ENCODE measurements around the gene UNC5A.

UNC5A gene

DNA sequence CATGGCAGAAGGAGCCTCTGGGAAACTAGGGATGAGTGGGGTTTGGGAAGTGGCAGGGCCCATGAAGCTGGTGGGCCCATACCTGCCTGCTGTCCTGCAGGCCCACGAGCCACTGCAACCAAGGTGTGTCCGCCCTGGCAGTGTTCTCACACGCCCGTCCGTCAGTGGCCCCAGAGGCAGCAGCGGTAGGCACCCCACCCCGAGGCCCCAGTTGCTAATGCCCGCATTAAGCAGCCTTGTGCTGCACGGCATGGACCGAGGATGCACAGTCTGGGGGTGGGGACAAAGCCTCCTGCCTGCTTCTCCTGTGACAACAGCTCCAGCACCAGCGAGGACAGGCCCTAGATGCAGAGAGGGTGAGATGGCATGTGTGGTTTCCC, 47.5 kb downstream of the UNC5A start:
- TF ChIP-seq, protein P1, sequence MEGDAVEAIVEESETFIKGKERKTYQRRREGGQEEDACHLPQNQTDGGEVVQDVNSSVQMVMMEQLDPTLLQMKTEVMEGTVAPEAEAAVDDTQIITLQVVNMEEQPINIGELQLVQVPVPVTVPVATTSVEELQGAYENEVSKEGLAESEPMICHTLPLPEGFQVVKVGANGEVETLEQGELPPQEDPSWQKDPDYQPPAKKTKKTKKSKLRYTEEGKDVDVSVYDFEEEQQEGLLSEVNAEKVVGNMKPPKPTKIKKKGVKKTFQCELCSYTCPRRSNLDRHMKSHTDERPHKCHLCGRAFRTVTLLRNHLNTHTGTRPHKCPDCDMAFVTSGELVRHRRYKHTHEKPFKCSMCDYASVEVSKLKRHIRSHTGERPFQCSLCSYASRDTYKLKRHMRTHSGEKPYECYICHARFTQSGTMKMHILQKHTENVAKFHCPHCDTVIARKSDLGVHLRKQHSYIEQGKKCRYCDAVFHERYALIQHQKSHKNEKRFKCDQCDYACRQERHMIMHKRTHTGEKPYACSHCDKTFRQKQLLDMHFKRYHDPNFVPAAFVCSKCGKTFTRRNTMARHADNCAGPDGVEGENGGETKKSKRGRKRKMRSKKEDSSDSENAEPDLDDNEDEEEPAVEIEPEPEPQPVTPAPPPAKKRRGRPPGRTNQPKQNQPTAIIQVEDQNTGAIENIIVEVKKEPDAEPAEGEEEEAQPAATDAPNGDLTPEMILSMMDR (IDR thresholded peaks at IDR 0.05; ENCODE audit: low read depth, low read length) = no peak
- H3K4me3 ChIP-seq (ENCODE audit: low read depth, low read length) = no peak overlapping the region
- in situ Hi-C loops (cut with HindIII; ENCODE audit: low sequenced_read_pairs) = no loop called here
- DNase-seq (ENCODE audit: low read depth, low spot score) = no peak

DNA sequence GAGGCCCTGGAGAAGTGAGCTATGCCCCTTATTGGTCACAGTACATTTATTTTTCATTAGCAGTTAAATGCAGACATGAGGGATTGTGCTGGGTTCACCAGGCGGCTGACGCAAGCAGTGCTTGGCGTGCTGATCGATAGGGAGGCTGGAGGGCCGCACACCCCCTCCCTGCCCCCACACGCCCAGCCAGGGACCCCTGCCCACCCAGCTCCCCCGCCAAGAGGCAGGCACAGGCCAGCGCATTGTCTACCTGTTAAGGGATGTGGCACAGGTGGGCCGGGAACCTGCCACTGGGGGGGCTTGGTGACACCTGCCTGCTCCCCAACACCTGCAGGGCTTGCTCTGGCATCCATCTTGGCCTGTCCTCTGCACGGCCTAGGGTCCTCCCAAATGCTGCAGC, 49.6 kb downstream of the UNC5A start:
- TF ChIP-seq, protein P1 (IDR thresholded peaks at IDR 0.05; ENCODE audit: low read depth, low read length) = no peak
- no peak overlapping the region for H3K4me3 ChIP-seq (ENCODE audit: low read depth, low read length)
- in situ Hi-C loops (cut with HindIII; ENCODE audit: low sequenced_read_pairs) = no loop called here
- no peak for DNase-seq (ENCODE audit: low read depth, low spot score)

DNA sequence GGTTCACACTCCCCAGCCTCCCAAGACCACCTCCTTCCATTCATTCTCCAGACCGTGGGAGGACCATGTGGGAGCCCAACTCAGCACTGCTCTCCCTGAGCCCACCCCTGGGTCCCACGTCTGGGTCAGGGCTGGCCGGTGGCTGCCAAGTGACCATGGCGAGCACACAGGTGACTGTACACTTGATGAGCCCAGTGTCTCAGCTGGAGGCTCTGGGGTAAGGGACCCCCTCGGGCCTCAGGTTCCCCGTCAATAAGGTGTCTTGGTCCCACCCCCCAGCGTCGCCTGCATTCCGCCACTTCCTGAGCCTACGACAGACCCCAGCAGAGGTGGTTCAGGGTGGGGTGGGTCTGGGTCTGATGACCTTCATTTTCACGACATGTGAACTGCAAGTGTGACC, 50.0 kb downstream of the UNC5A start:
- no peak for DNase-seq (ENCODE audit: low read depth, low spot score)
- in situ Hi-C loops (cut with HindIII; ENCODE audit: low sequenced_read_pairs) = no loop called here
- TF ChIP-seq, protein P1 (IDR thresholded peaks at IDR 0.05; ENCODE audit: low read depth, low read length) = no peak
- H3K4me3 ChIP-seq (ENCODE audit: low read depth, low read length) = no peak overlapping the region

DNA sequence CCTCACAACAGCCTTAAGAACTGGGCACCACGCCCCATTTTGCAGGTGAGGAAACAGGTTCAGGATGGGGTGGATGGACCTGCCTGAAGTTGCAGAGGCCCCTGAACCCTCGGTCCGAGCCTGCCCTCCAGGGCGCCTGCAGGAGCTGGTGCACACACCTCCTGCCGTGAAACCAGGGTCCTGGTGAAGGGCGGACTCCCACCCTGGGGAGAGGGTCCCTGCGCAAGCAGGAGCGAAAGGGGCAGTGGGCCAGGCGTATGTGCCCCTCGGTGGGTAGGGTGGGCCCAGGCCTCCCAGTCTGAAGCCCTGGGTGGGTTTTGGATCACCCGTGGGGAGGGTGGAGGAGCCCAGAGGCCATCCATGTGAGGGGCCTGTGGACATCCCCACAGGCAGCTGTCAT, 50.9 kb downstream of the UNC5A start:
- in situ Hi-C loops (cut with HindIII; ENCODE audit: low sequenced_read_pairs) = no loop called here
- TF ChIP-seq, protein P1 (IDR thresholded peaks at IDR 0.05; ENCODE audit: low read depth, low read length) = no peak

DNA sequence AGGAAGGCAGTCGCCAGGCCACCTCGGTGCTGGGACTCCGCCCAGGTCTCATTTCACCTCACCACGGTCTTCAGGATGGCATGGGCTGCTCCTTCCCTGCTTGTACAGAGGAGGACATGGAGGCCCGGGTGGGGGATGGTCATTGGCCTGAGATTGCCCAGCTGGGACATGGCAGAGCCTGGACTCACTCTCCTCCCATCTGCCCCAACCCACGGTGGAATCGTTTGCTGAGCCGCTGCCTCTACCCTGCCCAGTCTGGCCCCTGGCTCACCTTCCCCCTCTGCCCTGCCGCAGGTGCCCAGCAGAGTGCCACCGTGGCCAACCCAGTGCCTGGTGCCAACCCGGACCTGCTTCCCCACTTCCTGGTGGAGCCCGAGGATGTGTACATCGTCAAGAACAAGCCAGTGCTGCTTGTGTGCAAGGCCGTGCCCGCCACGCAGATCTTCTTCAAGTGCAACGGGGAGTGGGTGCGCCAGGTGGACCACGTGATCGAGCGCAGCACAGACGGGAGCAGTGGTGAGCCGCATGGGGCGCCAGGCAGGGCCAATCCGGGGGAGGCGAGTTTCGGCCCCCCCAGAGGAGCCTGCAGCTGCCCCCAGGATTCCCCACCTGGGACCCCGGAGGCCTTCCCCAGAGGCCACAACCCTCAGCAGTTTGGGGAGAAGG, 52.1 kb downstream of the UNC5A start:
- in situ Hi-C loops (cut with HindIII; ENCODE audit: low sequenced_read_pairs) = no loop called here
- no peak overlapping the region for H3K4me3 ChIP-seq (ENCODE audit: low read depth, low read length)
- DNase-seq (ENCODE audit: low read depth, low spot score) = no peak
- TF ChIP-seq, protein P1 (IDR thresholded peaks at IDR 0.05; ENCODE audit: low read depth, low read length) = no peak

More for the DNA sequence above, 50.9 kb downstream of the UNC5A start:
- DNase-seq (ENCODE audit: low read depth, low spot score) = no peak
- H3K4me3 ChIP-seq (ENCODE audit: low read depth, low read length) = no peak overlapping the region

DNA sequence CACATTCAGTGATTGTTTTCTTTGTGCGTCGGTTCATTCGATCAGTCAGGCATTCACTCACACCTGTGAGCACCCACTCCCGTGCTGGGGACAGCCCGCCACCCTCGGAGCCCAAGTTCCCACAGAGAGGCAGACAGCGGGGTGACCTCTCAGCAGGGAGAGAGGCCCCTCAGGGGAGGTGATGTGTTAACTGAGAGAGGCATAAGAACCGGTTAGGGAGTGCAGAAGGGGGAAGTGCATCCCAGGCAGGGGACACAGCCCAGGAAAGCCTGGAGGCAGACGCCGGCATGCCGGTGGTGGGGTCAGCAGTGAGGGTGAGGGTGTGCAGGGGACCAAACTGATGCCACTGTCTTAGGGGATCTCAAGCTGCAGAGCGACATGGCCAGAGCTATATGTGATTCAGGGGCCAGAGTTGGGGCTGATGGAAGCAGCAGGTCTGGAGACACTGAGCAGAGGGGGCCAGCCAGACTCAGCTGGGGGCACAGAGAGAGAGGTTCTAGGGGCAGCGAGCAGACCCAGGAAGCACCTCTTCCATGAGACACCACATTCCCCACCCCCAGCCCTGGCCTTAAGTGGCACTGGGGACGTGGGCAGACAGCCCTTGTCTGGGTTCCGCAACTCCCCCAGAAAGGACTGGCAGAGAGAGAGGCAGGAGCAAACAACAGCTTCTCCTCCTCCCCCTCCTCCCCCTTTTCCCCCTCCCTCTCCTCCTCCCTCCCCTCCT, 52.8 kb downstream of the UNC5A start:
- TF ChIP-seq, protein P1 (IDR thresholded peaks at IDR 0.05; ENCODE audit: low read depth, low read length) = no peak
- in situ Hi-C loops (cut with HindIII; ENCODE audit: low sequenced_read_pairs) = no loop called here
- no peak overlapping the region for H3K4me3 ChIP-seq (ENCODE audit: low read depth, low read length)
- DNase-seq (ENCODE audit: low read depth, low spot score) = no peak

Data from astrocyte of the spinal cord (primary cell).